ENCODE data around the gene PHACTR1. TPM values are rescaled to one million over a fixed set of nuclear protein-coding genes. Genes with fewer than 3 reads are reported as not detected.

Gene PHACTR1
- total and polyA plus RNA-seq, 9 of the 15 experiments (the other 6 are each of a cell fraction or from before 2014, with no cell fraction given): 11.5 to 32.6 (median 22.0) TPM

GRCh38 chr6:12967686-12968085 lies 251.1 kb downstream of the PHACTR1 start:
- ATAC-seq: no peak
- 1% methylated on average over 7 of the region's 7 CpGs for WGBS (ENCODE audit: insufficient coverage, low coverage, missing lambda C conversion rate)
- no peaks in the 10 kb centered on the region for H3K79me2 ChIP-seq (ENCODE audit: control insufficient read depth, insufficient read depth, low read length)
- DNase-seq (ENCODE audit: extremely low read depth in 1 of 4, low spot score in 3 of 4): no peak
- H3K27ac ChIP-seq (ENCODE audit: extremely low read depth, low read depth, low read length): no peak overlapping the region
- CTCF ChIA-PET (ENCODE audit: low intra/inter-chr PET ratio): no interaction called here
- FAIRE-seq: no peak
- no peak overlapping the region for H3K9ac ChIP-seq (ENCODE audit: insufficient read depth in 1 of 2, low read depth in 2 of 2, low read length in 2 of 2)
- H3K4me3 ChIP-seq: no peak overlapping the region
- H3K4me2 ChIP-seq (ENCODE audit: insufficient read depth, low read length): no peak overlapping the region
- in situ Hi-C loops (cut with MboI) (no loop called here), intact Hi-C loops (cut with micrococcal nuclease) (no loop called here)
- BruUV-seq (replicated peaks): no TSS peak
- H3K9me1 ChIP-seq (ENCODE audit: control insufficient read depth, insufficient read depth, low read length): no peaks in the 10 kb centered on the region
- H3K9me3 ChIP-seq (replicated peaks; ENCODE audit: control insufficient read depth, insufficient read depth, low read depth, low read length): no peaks in the 10 kb centered on the region
- no peaks in the 10 kb centered on the region for H3K36me3 ChIP-seq (ENCODE audit: control insufficient read depth, insufficient read depth, low read length)
- no peak overlapping the region for H2AFZ ChIP-seq (ENCODE audit: low read depth, low read length)
- peaks cover 14 to 18% of the 10 kb centered on the region in 2 experiments; a peak in 3 of 5 replicates for H3K27me3 ChIP-seq (ENCODE audit: control insufficient read depth in 2 of 2, insufficient read depth in 2 of 2, low read length in 2 of 2)
- H4K20me1 ChIP-seq (replicated peaks; ENCODE audit: control insufficient read depth, insufficient read depth, low read length): 0 out of 2 replicates have a peak, but pooled peaks cover 3% of the 10 kb centered on the region
- H3K4me1 ChIP-seq (replicated peaks in 1 of 2; ENCODE audit: control insufficient read depth in 2 of 2, insufficient read depth in 2 of 2, low read length in 2 of 2): no peaks in the 10 kb centered on the region
- POLR2A ChIA-PET: interaction anchor here (0.6 to 0.7 kb wide), 2 partner anchors 58 to 367 kb away, joined by 3 to 4 read pairs; no protein-coding TSS in a partner anchor
- TF ChIP-seq ZNF408 (CRISPR knock-in tag; IDR thresholded peaks at IDR 0.05; ENCODE audit: low read depth): no peak
- no peak for TF ChIP-seq ZNF507 (tag; conservative IDR thresholded peaks at IDR 0.05)
- TF ChIP-seq MCM5 (IDR thresholded peaks at IDR 0.05; ENCODE audit: low read depth): no peak
- no peak for TF ChIP-seq ZNF444 (CRISPR knock-in tag; IDR thresholded peaks at IDR 0.05)
- TF ChIP-seq TFE3 (CRISPR knock-in tag; IDR thresholded peaks at IDR 0.05): no peak
- no peak for TF ChIP-seq SFPQ (IDR thresholded peaks at IDR 0.05; ENCODE audit: low read depth, low read length)
- no peak for TF ChIP-seq ZBTB9 (CRISPR knock-in tag; IDR thresholded peaks at IDR 0.05)
- no peak for TF ChIP-seq ZNF778 (CRISPR knock-in tag; IDR thresholded peaks at IDR 0.05)
- no peak for TF ChIP-seq ZNF639 (CRISPR knock-in tag; conservative IDR thresholded peaks at IDR 0.05 in 1 of 2, IDR thresholded peaks at IDR 0.05 in 1 of 2)
- TF ChIP-seq MEIS2 (IDR thresholded peaks at IDR 0.05; ENCODE audit: partially characterized antibody): no peak
- no peak for TF ChIP-seq ZNF511 (CRISPR knock-in tag; IDR thresholded peaks at IDR 0.05)
- TF ChIP-seq FOXK1 (CRISPR knock-in tag; IDR thresholded peaks at IDR 0.05; ENCODE audit: borderline replicate concordance): no peak
- no peak for TF ChIP-seq IFI16 (CRISPR knock-in tag; IDR thresholded peaks at IDR 0.05)
- TF ChIP-seq ZNF174 (CRISPR knock-in tag; IDR thresholded peaks at IDR 0.05): no peak
- no peak for TF ChIP-seq XRCC4 (IDR thresholded peaks at IDR 0.05; ENCODE audit: extremely low read depth, insufficient read depth, insufficient read length)
- TF ChIP-seq FOXJ2 (tag; IDR thresholded peaks at IDR 0.05): no peak
